HFFc6 (cell line): ENCODE results near the gene CDK6. TPM values are rescaled to one million over a fixed set of nuclear protein-coding genes. Genes with fewer than 3 reads are reported as not detected.

ENCODE experiments used
- DNase-seq: peaks from one replicate; pipeline ENCODE4 v3.0.0-alpha.2; 2018
- H3K27ac Mint-ChIP-seq: 2 replicates; pipeline ENCODE4 v1.8.0; 2020; ENCODE audit warnings: mild to moderate bottlenecking, mixed read lengths
- H3K27me3 Mint-ChIP-seq: 2 replicates; pipeline ENCODE4 v1.8.0; 2021; ENCODE audit warnings: mild to moderate bottlenecking, moderate library complexity, mixed read lengths; ENCODE audit not compliant: insufficient read depth
- H3K36me3 Mint-ChIP-seq: 2 replicates; pipeline ENCODE4 v1.8.0; 2021; ENCODE audit warnings: low read depth, mixed read lengths
- H3K4me1 Mint-ChIP-seq: 2 replicates; pipeline ENCODE4 v1.8.0; 2020; ENCODE audit warnings: low read depth, mixed read lengths
- H3K4me3 Mint-ChIP-seq: 2 replicates; pipeline ENCODE4 v1.8.0; 2020; ENCODE audit warnings: mild to moderate bottlenecking, moderate library complexity, mixed read lengths
- H3K9me3 Mint-ChIP-seq: 2 replicates; pipeline ENCODE4 v1.8.0; 2020; ENCODE audit warnings: mild to moderate bottlenecking, mixed read lengths
- total RNA-seq, 6 experiments: library from RNA; stranded (reverse); fragmentation: NEBNext Ultra II Directional; extraction: Animal tissue kit (Norgen Biotek cat#: 25700); gene quantifications; 2 replicates in 1 of 6; 3 replicates in 5 of 6; pipeline ENCODE4 v1.2.3, GENCODE V29; 2021
- TF ChIP-seq, protein P1 (sequence below): fragments of 200-600 bp; sonication (generic); IDR thresholded peaks from 2 replicates; pipeline ENCODE4 v1.5.0; 2021; ENCODE audit warnings: antibody characterized with exemption, mild to moderate bottlenecking

CDK6 gene
- total RNA-seq, 6 experiments from 2014 or later = 54.5 to 90.0 (median 58.9) TPM

GRCh38 chr7:92827464-92828120 is 8.8 kb downstream of the CDK6 start:
- DNase-seq = no peak
- no peaks in the 10 kb centered on the region for H3K9me3 Mint-ChIP-seq
- peak overlapping the region; percentile 40 for H3K4me3 Mint-ChIP-seq
- peaks cover 46% of the 10 kb centered on the region for H3K36me3 Mint-ChIP-seq
- TF ChIP-seq, protein P1, sequence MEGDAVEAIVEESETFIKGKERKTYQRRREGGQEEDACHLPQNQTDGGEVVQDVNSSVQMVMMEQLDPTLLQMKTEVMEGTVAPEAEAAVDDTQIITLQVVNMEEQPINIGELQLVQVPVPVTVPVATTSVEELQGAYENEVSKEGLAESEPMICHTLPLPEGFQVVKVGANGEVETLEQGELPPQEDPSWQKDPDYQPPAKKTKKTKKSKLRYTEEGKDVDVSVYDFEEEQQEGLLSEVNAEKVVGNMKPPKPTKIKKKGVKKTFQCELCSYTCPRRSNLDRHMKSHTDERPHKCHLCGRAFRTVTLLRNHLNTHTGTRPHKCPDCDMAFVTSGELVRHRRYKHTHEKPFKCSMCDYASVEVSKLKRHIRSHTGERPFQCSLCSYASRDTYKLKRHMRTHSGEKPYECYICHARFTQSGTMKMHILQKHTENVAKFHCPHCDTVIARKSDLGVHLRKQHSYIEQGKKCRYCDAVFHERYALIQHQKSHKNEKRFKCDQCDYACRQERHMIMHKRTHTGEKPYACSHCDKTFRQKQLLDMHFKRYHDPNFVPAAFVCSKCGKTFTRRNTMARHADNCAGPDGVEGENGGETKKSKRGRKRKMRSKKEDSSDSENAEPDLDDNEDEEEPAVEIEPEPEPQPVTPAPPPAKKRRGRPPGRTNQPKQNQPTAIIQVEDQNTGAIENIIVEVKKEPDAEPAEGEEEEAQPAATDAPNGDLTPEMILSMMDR = no peak
- peaks cover 97% of the 10 kb centered on the region for H3K4me1 Mint-ChIP-seq
- peak overlapping the region; percentile 25 for H3K27ac Mint-ChIP-seq
- no peaks in the 10 kb centered on the region; the same call in none of the 2 replicates for H3K27me3 Mint-ChIP-seq

DNA sequence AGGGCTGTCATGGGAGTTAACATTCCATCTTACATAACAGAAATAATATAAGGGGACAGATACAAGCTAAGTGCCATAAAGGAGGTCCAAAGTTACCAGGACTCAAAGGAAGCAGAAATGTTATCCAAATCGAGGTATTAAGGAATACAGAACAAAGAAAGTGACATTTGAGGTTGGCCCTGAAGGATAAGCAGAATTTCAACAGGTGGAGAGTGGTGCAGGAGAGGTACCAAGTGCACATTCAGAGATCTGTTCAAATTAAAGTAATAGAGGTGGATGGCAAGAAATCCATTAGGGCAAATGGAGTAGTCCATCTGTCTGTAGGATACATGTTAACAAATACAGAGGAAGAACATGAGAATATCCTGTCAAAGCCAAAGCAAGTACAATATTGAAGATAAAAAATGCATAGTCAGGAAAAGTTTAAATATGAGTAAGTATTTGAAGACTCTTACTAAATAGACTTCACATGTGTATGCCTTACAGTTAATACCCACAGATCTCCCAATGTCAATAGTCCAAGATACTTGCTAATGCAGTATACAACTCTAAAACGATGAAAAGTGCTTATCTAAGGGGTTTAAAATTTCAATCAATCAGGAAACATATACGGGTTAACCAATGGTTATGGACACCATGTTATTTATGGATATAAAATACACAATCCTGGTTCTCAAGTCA is 10.0 kb downstream of the CDK6 start:
- Mint-ChIP-seq H3K27me3 (no peaks in the 10 kb centered on the region; the same call in 1 of the 2 replicates), H3K36me3 (peaks cover 40% of the 10 kb centered on the region), H3K4me3 (peak overlapping the region; percentile 9; the same call in 1 of the 2 replicates), H3K4me1 (peaks cover 89% of the 10 kb centered on the region), H3K9me3 (no peaks in the 10 kb centered on the region), H3K27ac (peak overlapping the region; percentile 20)
- TF ChIP-seq, protein P1 = no peak
- DNase-seq = no peak

- H3K4me1 Mint-ChIP-seq = peaks cover 89% of the 10 kb centered on the region
- H3K36me3 Mint-ChIP-seq = peaks cover 31% of the 10 kb centered on the region
- no peaks in the 10 kb centered on the region; the same call in 1 of the 2 replicates for H3K27me3 Mint-ChIP-seq
- TF ChIP-seq, protein P1 = no peak
- H3K9me3 Mint-ChIP-seq = no peaks in the 10 kb centered on the region
- peak overlapping the region; percentile 43 for H3K27ac Mint-ChIP-seq
- H3K4me3 Mint-ChIP-seq = no peak overlapping the region
- DNase-seq = no peak
Measured at GRCh38 chr7:92824901-92825480, 11.4 kb downstream of the CDK6 start.

DNA sequence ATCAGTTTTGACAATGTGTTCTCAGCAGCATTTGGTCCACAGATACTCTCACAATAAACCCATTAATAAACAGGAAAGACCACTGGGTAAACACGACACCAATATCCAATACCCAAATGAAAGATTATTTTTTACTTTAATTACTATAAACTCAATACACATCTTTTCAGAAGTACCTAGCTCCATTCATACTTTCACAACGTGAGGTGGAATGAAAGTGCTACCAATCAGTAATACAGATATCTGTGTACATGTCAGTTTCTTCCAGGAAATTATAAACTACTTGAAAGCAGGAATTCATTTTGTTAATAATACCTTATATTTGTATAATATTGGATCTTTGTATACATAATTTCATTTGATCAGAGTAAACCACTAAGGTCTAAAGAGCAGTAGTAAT is 11.9 kb downstream of the CDK6 start:
- peaks cover 35% of the 10 kb centered on the region for H3K36me3 Mint-ChIP-seq
- TF ChIP-seq, protein P1 = no peak
- no peak overlapping the region for H3K4me3 Mint-ChIP-seq
- H3K9me3 Mint-ChIP-seq = no peaks in the 10 kb centered on the region
- peaks cover 89% of the 10 kb centered on the region for H3K4me1 Mint-ChIP-seq
- DNase-seq = no peak
- no peaks in the 10 kb centered on the region; the same call in 1 of the 2 replicates for H3K27me3 Mint-ChIP-seq
- peak overlapping the region; percentile 43 for H3K27ac Mint-ChIP-seq

DNA sequence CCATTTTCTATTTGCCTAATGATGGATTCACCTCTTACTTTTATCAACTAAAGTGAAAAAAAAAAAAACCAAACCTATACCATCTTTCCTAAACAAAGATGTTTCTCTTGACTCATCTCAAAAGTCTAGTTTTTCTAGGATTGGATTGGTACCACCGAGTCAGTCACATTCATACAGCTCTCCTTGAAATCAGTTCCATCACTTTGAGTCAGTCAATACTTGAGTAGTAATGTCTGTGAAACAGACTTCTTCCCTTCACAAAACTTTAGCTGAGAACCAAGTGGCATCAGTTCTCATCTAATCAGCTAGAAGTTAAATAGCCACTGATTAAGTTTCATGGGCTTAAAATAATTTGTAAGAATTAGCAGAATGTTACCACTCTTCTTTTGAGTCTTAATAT is 13.3 kb downstream of the CDK6 start:
- H3K27me3 Mint-ChIP-seq = no peaks in the 10 kb centered on the region; the same call in 1 of the 2 replicates
- H3K36me3 Mint-ChIP-seq = peaks cover 36% of the 10 kb centered on the region
- H3K9me3 Mint-ChIP-seq = no peaks in the 10 kb centered on the region
- H3K4me1 Mint-ChIP-seq = peaks cover 89% of the 10 kb centered on the region
- H3K4me3 Mint-ChIP-seq = no peak overlapping the region
- TF ChIP-seq, protein P1 = no peak
- no peak for DNase-seq
- H3K27ac Mint-ChIP-seq = no peak overlapping the region
